SH-SY5Y (cell line): ENCODE data around the gene NOTCH3.

ENCODE experiments used
- GATA2 ChIP-seq: IDR thresholded peaks from 2 replicates; pipeline ENCODE4 v1.6.1; 2011; ENCODE audit warnings: mild to moderate bottlenecking, low read depth, low read length
- GATA3 ChIP-seq: IDR thresholded peaks from 2 replicates; pipeline ENCODE4 v1.6.1; 2011; ENCODE audit warnings: low read depth, mild to moderate bottlenecking, low read length, moderate library complexity

- no peak for TF ChIP-seq GATA2
- TF ChIP-seq GATA3, result no peak
Observed at GRCh38 chr19:15213715-15214381, 13.1 kb upstream of the NOTCH3 start.
